ENCODE measurements around the gene KRTAP10-3.
A peak's percentile ranks its signal among the peaks of the same experiment; 100 is the strongest.
"Not testable (repeated sequence)": the region's sequence is repeated elsewhere in the genome, so short reads cannot be mapped to it uniquely, and the experiment has no call there.

KRTAP10-3 gene

GRCh38 chr21:44590311-44590721 lies 31.7 kb upstream of the KRTAP10-3 start:
- DNase-seq (ENCODE audit: low spot score) = no peak

- no peak for DNase-seq (ENCODE audit: low spot score)
These were observed 31.2 kb upstream of the KRTAP10-3 start for GRCh38 chr21:44589586-44590305.

- no peak for DNase-seq (ENCODE audit: low spot score)
These were observed 30.5 kb upstream of the KRTAP10-3 start for GRCh38 chr21:44589094-44589493.

- no peak for DNase-seq (ENCODE audit: low spot score)
These were observed 27.3 kb upstream of the KRTAP10-3 start for GRCh38 chr21:44585892-44586291.

GRCh38 chr21:44583800-44584147 lies 25.2 kb upstream of the KRTAP10-3 start:
- peak; percentile 30 for DNase-seq (ENCODE audit: low spot score)

- DNase-seq (ENCODE audit: low spot score) = no peak
These were observed 24.6 kb upstream of the KRTAP10-3 start for GRCh38 chr21:44583089-44583799.

- DNase-seq (ENCODE audit: low spot score) = no peak
These were observed 23.5 kb upstream of the KRTAP10-3 start for GRCh38 chr21:44582055-44582454.

GRCh38 chr21:44581158-44581557 lies 22.6 kb upstream of the KRTAP10-3 start:
- DNase-seq (ENCODE audit: low spot score) = no peak

- not testable (repeated sequence) for DNase-seq (ENCODE audit: low spot score)
These were observed 21.7 kb upstream of the KRTAP10-3 start, which contains the start of gene KRTAP10-5 for GRCh38 chr21:44580231-44580821. Gene KRTAP10-5 (minus strand): TSS chr21:44580604. CDS start chr21:44580578, 26 bp downstream.

- no peak for DNase-seq (ENCODE audit: low spot score)
These were observed 21.2 kb upstream of the KRTAP10-3 start for GRCh38 chr21:44579833-44580144.

- DNase-seq (ENCODE audit: low spot score) = no peak
These were observed 20.6 kb upstream of the KRTAP10-3 start for GRCh38 chr21:44579056-44579832.

- DNase-seq (ENCODE audit: low spot score) = no peak
These were observed 19.9 kb upstream of the KRTAP10-3 start for GRCh38 chr21:44578371-44579055.

GRCh38 chr21:44576025-44576420 lies 17.4 kb upstream of the KRTAP10-3 start:
- no peak for DNase-seq (ENCODE audit: low spot score)

- no peak for DNase-seq (ENCODE audit: low spot score)
These were observed 16.9 kb upstream of the KRTAP10-3 start for GRCh38 chr21:44575307-44576024.

GRCh38 chr21:44574457-44575306 lies 16.1 kb upstream of the KRTAP10-3 start:
- DNase-seq (ENCODE audit: low spot score) = no peak

GRCh38 chr21:44573630-44574456 lies 15.2 kb upstream of the KRTAP10-3 start, which contains the start of gene KRTAP10-4:
Gene KRTAP10-4 (plus strand): TSS chr21:44573729. CDS start chr21:44573759, 30 bp downstream.
- DNase-seq (ENCODE audit: low spot score) = not testable (repeated sequence)

GRCh38 chr21:44572959-44573583 lies 14.5 kb upstream of the KRTAP10-3 start:
- DNase-seq (ENCODE audit: low spot score) = no peak

- no peak for DNase-seq (ENCODE audit: low spot score)
These were observed 13.5 kb upstream of the KRTAP10-3 start for GRCh38 chr21:44571844-44572782.

Data from CD4-positive, alpha-beta T cell treated with Interleukin-15 for 4 hours (primary cell).